ENCODE results near the gene C1QTNF1.

The C1QTNF1 gene

GRCh38 chr17:78993241-78993956 is 30.6 kb upstream of the C1QTNF1 start:
- peak; percentile 81 for DNase-seq

- DNase-seq = no peak
Observed at GRCh38 chr17:78993981-78994671, 29.8 kb upstream of the C1QTNF1 start.

GRCh38 chr17:78995022-78995760 is 28.8 kb upstream of the C1QTNF1 start:
- DNase-seq = no peak

- DNase-seq = no peak
Observed at GRCh38 chr17:78995761-78996451, 28.1 kb upstream of the C1QTNF1 start.

- DNase-seq = no peak
Observed at GRCh38 chr17:78996781-78997201, 27.2 kb upstream of the C1QTNF1 start.

GRCh38 chr17:78997231-78997741 is 26.7 kb upstream of the C1QTNF1 start:
- no peak for DNase-seq

GRCh38 chr17:78997881-78998280 is 26.1 kb upstream of the C1QTNF1 start:
- no peak for DNase-seq

GRCh38 chr17:78998311-78999055 is 25.5 kb upstream of the C1QTNF1 start:
- DNase-seq = no peak

- DNase-seq = no peak
Observed at GRCh38 chr17:78999056-78999768, 24.8 kb upstream of the C1QTNF1 start.

GRCh38 chr17:78999947-79000395 is 24.0 kb upstream of the C1QTNF1 start:
- DNase-seq = no peak

GRCh38 chr17:79000396-79001189 is 23.4 kb upstream of the C1QTNF1 start:
- DNase-seq = no peak

GRCh38 chr17:79001190-79002020 is 22.6 kb upstream of the C1QTNF1 start:
- DNase-seq = no peak

GRCh38 chr17:79002291-79002690 is 21.7 kb upstream of the C1QTNF1 start:
- no peak for DNase-seq

- DNase-seq = no peak
Observed at GRCh38 chr17:79002796-79003593, 21.0 kb upstream of the C1QTNF1 start.

- no peak for DNase-seq
Observed at GRCh38 chr17:79003661-79004411, 20.1 kb upstream of the C1QTNF1 start.

GRCh38 chr17:79005063-79005861 is 18.7 kb upstream of the C1QTNF1 start:
- no peak for DNase-seq

- no peak for DNase-seq
Observed at GRCh38 chr17:79006046-79006445, 17.9 kb upstream of the C1QTNF1 start.
